GM13977 (cell line): ENCODE measurements around the gene SLC9B2.

Experiments
- DNase-seq: peaks from one replicate; pipeline ENCODE4 v3.0.0; 2012; ENCODE audit warnings: low spot score
- CTCF ChIP-seq: IDR thresholded peaks from 2 replicates; pipeline ENCODE4 v1.5.1; 2012; ENCODE audit warnings: mild to moderate bottlenecking, control low read depth; ENCODE audit not compliant: insufficient read depth; ENCODE audit errors: extremely low read depth, missing control alignments
- in situ Hi-C: fragments of 300-500 bp; cut with MboI; formaldehyde crosslinking; loops from one replicate; pipeline ENCODE4 v1.12.0; 2022; ENCODE audit warnings: low sequenced_read_pairs, low pct_unique_long_range_greater_than_20kb, mixed read lengths, inconsistent platforms; ENCODE audit not compliant: unreplicated experiment

SLC9B2 gene

GRCh38 chr4:103046416-103047290 is 29.9 kb downstream of the SLC9B2 start:
- DNase-seq = peak; percentile 35
- TF ChIP-seq CTCF = peak; percentile 82
- in situ Hi-C loops = no loop called here

- DNase-seq = no peak
- in situ Hi-C loops = no loop called here
- TF ChIP-seq CTCF = no peak
Measured at GRCh38 chr4:103044183-103044582, 32.4 kb downstream of the SLC9B2 start.

- DNase-seq = no peak
- no peak for TF ChIP-seq CTCF
- in situ Hi-C loops = no loop called here
Measured at GRCh38 chr4:103036169-103036568, 40.4 kb downstream of the SLC9B2 start.

GRCh38 chr4:103032574-103032973 is 44.0 kb downstream of the SLC9B2 start:
- in situ Hi-C loops = no loop called here
- peak; percentile 50 for TF ChIP-seq CTCF
- no peak for DNase-seq

- TF ChIP-seq CTCF = no peak
- DNase-seq = no peak
- in situ Hi-C loops = no loop called here
Measured at GRCh38 chr4:103030791-103031190, 45.8 kb downstream of the SLC9B2 start.

GRCh38 chr4:103029300-103029699 is 47.3 kb downstream of the SLC9B2 start:
- in situ Hi-C loops = loop anchor here (10.0 kb wide), 2 partner anchors 56 to 414 kb away; no protein-coding TSS in a partner anchor
- DNase-seq = no peak
- TF ChIP-seq CTCF = no peak
